NCI-H2081 (cell line): ENCODE data around the gene PPP6R2.

Experiments
- DNase-seq, 2 experiments: peaks; one replicate each; lab custom pipeline; 2025; lab: John Stamatoyannopoulos, UW

Gene PPP6R2

DNA sequence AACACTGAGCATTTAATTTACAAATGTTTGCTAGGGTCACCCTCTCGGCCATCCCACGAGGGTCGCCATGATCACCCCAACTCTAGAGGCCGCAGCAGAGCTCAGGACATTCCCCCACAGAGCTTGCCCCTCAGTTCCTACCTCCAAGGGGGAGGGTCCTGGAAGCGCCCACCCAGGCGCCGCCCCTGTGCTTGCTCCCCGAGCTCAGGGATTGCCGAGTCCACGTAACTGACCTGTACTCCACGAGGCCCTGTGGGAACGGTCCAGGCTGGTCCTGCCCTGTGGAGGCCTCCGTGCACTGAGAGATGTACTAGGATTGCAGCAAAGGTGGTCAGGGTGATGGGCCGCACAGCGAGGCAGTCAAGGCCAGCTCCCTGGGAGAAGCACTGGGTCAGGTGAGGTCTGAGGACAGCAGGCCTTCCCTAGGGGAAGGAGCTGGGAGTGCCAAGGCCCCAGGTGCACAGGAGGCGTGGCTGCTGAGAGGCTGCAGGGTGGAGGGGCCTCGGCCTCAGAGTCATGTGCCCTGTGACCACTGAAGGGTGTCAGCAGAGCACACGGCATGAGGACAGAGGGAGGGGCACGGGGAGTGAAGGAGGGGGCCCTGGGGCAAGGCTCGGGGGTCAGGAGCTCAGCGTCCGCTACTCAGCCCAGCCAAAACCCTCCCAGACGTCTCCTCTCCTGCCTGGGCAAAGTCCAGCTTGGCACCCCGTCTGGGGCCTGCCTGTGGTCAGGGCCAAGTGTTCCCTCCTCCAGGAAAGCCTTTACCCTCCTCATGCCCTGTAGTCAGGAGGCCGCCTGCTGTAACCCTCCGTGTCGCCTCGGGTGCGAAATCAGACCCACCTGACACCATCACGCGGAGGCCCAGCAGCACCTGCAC, 141.1 kb downstream of the PPP6R2 start:
- no peak for DNase-seq

DNA sequence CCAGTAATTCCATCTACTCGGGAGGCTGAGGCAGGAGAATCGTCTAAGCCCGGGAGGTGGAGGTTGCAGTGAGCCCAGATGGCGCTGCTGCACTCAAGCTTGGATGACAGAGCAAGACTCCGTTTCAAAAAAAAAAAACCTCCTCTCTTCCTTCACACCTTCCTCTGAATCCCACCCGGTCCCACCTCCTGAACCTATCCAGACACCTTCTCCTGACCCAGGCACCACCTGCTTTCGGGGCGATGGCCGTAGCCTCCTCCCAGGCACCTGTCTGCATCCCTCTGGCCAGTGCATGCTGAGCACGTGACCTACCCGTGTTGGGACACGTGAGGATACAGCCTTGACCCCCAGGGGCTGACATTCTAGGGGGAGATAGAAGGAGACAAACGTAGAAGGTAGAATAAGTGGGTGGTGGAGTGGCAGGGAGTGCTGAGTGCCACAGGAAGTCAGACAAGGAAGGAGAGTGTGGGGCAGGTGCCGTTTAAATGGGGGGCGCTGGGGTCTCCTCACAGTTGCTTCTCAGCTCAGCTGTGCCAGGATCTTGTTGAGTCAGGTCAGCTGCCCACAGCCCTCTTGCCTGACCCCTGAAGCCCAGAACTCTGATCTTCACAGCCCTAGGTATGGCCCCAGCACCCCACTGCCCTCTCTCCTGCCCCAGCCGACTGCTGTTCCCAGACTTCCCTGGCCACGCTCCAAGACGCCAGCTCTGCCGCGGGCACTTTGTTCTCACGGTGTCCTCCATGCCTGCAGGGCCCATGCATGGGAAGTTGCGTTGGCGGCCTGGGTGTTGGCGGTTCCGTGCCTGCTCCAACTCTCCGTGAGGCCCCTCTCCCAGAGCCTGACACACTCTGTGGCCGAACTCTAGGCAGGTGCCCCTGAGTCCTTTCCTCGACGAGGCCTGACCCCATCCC, 142.3 kb downstream of the PPP6R2 start:
- DNase-seq, result no peak

DNA sequence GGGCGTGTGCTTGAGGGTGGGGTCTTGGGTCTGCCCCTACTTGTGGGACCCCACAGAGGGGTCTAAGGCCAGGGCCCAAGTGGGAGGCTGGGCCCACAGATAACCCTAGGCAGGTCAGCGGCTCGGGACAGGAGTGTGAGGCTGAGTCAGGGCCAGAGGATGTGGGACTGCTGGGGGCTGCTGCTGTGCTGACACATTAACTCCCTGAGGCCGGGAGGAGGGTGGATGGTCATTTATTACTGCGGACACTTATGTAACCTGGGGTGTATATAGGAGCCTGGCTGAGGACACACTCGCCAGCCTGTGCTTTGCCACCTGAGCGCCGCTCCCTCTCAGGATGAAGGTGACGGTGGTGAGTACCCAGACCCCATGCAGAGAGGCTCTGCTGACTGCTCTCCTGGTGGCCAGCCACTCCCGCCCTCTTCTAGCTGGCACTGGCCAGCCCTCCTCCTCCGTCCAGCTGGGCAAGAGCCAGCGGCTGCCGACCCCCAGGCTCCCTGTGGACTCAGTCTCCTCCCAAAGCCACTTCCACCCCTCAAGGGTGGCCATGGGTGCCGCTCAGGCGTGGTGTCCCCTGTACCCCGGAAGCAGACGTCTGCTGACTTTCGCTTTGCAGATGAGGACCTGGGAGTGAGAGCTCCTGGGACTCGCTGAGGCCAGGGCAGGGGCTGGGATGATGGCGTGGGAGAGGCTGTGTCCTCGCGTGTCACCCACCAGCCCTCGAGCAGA, 143.6 kb downstream of the PPP6R2 start, which contains the start of gene MIOX:
Gene MIOX (plus strand): TSS at position 299 of the 729 bp plus-strand sequence. CDS start 39 bp downstream, at position 338.
- DNase-seq, result no peak

DNA sequence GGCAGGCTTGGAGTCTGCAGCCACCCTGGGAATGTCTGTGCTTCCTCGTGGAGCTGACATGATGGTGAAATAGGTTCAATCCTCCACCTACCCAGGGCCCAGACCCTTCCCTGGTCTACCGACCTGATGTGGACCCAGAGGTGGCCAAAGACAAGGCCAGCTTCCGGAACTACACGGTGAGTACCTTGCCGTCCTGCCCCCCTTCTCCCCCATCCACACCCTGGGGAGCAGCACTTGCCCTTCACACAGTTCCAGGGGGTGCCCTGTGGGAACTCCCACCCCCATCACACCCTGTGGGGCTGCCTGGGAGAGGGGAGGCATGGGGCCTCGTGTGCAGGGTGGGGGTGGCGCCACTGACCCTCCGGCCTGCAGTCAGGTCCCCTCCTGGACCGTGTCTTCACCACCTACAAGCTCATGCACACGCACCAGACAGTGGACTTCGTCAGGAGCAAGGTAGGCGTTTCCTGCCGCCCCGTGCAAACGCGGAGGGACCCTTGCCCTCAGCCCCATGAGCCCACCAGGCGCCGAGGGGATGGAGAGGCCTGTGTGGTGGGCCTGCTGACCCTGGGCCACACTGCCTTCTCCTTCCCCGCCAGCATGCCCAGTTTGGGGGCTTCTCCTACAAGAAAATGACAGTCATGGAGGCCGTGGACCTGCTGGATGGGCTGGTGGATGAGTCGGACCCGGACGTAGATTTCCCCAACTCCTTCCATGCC, 144.3 kb downstream of the PPP6R2 start:
- no peak for DNase-seq

DNA sequence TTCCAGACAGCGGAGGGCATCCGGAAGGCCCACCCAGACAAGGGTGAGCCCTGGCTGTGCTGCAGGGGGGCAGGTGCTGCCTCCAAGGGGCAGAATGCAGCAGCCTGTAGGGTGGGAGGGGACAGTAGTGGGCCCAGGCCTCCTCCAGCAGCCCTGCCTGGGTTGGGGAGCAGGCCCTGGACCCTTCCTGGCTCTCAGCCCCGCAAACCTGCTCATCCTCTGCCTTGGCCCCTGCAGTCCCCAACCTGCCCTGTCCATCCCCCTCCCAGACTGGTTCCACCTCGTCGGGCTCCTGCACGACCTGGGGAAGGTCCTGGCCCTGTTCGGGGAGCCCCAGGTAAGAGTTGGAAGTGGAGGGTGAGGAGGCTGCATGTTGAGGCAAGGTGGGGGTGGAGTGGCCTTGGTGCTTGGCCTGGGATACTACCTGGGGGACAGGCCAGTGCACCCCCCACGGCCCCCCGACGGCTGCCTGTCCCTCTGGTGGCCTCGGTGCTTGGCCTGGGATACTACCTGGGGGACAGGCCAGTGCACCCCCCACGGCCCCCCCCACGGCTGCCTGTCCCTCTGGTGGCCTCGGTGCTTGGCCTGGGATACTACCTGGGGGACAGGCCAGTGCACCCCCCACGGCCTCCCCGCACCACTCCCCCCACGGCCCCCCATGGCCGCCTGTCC, 145.0 kb downstream of the PPP6R2 start:
- no peak for DNase-seq

DNA sequence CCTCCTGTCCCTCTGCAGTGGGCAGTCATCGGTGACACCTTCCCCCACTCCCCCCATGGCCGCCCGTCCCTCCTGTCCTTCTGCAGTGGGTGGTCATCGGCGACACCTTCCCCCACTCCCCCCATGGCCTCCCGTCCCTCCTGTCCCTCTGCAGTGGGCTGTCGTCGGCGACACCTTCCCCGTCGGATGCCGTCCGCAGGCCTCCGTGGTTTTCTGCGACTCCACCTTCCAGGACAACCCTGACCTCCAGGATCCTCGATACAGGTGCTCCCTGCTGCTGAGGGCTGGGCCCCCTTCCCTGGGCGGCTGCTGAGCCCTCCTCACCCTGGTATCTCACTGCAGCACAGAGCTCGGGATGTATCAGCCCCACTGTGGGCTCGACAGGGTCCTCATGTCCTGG, 145.8 kb downstream of the PPP6R2 start:
- no peak for DNase-seq

DNA sequence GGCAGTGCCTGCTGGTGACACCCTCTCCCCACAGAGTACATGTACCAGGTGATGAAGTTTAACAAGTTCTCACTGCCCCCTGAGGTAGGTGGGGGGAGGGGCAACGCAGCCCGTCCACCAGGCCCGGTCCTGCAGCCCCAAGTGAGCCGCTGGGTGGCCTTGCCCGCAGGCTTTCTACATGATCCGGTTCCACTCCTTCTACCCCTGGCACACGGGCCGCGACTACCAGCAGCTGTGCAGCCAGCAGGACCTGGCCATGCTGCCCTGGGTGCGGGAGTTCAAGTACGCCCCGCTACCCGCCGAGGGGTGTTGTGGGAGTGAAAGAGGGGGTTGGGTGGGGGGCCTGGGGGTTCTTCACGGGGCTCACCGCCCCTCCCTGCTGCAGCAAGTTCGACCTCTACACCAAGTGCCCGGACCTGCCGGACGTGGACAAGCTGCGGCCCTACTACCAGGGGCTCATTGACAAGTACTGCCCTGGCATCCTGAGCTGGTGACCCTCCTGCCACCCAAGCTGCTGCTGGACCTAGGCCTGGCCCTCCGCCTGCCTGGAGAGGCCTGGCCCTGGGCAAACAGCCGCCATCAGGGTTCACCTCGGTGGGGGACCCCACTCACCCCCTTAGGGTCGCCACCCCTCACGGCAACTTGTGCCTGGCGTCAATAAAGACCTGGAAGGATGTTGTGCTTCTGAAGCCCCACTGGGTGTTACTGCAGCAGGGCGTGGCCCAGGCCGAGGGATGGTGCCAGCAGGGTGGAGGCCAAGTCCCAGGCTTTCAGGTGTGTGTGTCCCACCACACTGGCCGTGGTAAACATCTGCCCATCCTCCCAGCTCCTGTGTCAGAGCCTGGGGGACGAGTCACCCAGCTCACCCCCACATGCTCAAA, 146.5 kb downstream of the PPP6R2 start:
- no peak for DNase-seq

DNA sequence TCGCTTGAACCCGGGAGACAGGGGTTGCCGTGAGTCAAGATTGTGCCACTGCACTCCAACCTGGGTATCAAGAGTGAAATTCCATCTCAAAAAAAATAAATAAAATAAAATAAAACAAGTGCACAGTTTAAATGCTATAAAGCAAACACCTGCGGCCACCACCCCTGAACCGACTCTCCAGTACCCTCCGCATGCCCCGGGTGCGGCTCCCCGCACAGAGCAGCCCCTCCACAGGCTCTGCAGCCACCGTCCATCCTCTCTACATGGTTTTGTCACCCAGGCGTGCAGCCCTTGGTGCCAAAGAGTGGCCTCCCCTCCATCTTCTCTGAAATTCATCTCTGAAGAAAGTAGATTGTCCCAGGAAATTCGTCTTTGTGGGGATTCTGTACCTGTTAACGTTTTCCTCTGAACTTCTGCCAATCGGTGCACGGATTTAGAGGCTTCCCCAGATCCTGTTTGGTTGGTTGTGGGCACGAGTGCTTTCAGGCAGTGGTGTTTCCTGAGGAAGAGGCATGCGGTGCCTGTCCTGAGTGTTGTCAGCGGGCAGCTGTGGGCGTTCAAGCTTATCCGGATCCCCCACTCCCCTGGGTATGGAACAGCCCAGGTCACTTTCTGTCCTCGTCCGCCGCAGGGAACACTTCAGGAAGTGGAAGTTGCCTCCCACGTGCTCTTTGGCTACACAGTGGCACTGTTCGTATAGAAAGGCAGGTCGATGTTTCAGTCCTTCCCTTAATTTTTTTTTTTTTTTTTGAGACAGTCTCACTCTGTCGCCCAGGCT, 147.6 kb downstream of the PPP6R2 start:
- no peak for DNase-seq
